CD8-positive, alpha-beta memory T cell (primary cell): ENCODE measurements around the gene SEPTIN3. TPM values are rescaled to one million over a fixed set of nuclear protein-coding genes. Genes with fewer than 3 reads are reported as not detected.

ENCODE experiments used
- CTCF ChIA-PET: fragments of 350-600 bp; sonication (Branson Sonifier 250); formaldehyde crosslinking; loops from one replicate; lab custom pipeline; 2021; ENCODE audit warnings: antibody characterized with exemption; lab: Charles Lee
- POLR2A ChIA-PET: fragments of 350-600 bp; sonication (Branson Sonifier 250); formaldehyde crosslinking; loops from one replicate; lab custom pipeline; 2021; ENCODE audit warnings: antibody characterized with exemption; lab: Charles Lee
- DNase-seq, 5 donors: peaks; one replicate each; pipeline versions ENCODE4 v3.0.0 to v3.0.0-alpha.2; 2020 to 2022; ENCODE audit warnings: mixed read lengths in 1 of 5
- H3K27ac ChIP-seq: one replicate; pipeline ENCODE4 v1.7.0; 2013; ENCODE audit warnings: low read depth, mild to moderate bottlenecking, low read length, moderate library complexity
- H3K27me3 ChIP-seq: 2 replicates; pipeline ENCODE4 v1.7.0; 2013; ENCODE audit warnings: low read length, mild to moderate bottlenecking; ENCODE audit not compliant: insufficient read depth, poor library complexity, severe bottlenecking
- H3K36me3 ChIP-seq: 2 replicates; pipeline ENCODE4 v1.7.0; 2013; ENCODE audit warnings: mild to moderate bottlenecking, low read length, moderate library complexity; ENCODE audit not compliant: insufficient read depth
- H3K4me1 ChIP-seq: 2 replicates; pipeline ENCODE4 v1.7.0; 2013; ENCODE audit warnings: mild to moderate bottlenecking, low read length, moderate library complexity; ENCODE audit not compliant: insufficient read depth
- H3K4me3 ChIP-seq: 2 replicates; pipeline ENCODE4 v1.7.0; 2013; ENCODE audit warnings: mild to moderate bottlenecking, low read length
- H3K9me3 ChIP-seq: 2 replicates; pipeline ENCODE4 v1.7.0; 2013; ENCODE audit warnings: mild to moderate bottlenecking, low read length
- H3K27ac Mint-ChIP-seq, 8 donors: one replicate each; pipeline ENCODE4 v1.8.0; 2020 to 2021; ENCODE audit warnings: mixed read lengths in 8 of 8, mild to moderate bottlenecking in 6 of 8, inconsistent platforms in 3 of 8, moderate library complexity in 3 of 8
- H3K27me3 Mint-ChIP-seq, 2 donors: one replicate each; pipeline ENCODE4 v1.8.0; 2020 to 2021; ENCODE audit warnings: mixed read lengths in 2 of 2, mild to moderate bottlenecking in 1 of 2, moderate library complexity in 1 of 2
- H3K36me3 Mint-ChIP-seq, 3 donors: one replicate each; pipeline ENCODE4 v1.8.0; 2020 to 2021; ENCODE audit warnings: mixed read lengths in 3 of 3, inconsistent platforms in 1 of 3, mild to moderate bottlenecking in 1 of 3
- H3K4me1 Mint-ChIP-seq, 3 donors: one replicate each; pipeline ENCODE4 v1.8.0; 2020 to 2021; ENCODE audit warnings: mixed read lengths in 3 of 3, inconsistent platforms in 1 of 3, mild to moderate bottlenecking in 1 of 3
- H3K4me3 Mint-ChIP-seq, 7 donors: one replicate each; pipeline ENCODE4 v1.8.0; 2020 to 2021; ENCODE audit warnings: mixed read lengths in 7 of 7, mild to moderate bottlenecking in 6 of 7, moderate library complexity in 4 of 7, inconsistent platforms in 2 of 7
- H3K9me3 Mint-ChIP-seq, 5 donors: one replicate each; pipeline ENCODE4 v1.8.0; 2020 to 2022; ENCODE audit warnings: mixed read lengths in 5 of 5, mild to moderate bottlenecking in 3 of 5, moderate library complexity in 2 of 5, inconsistent platforms in 1 of 5
- polyA plus RNA-seq: library from polyadenylated mRNA; unstranded; fragments of 300-500 nt; fragmentation: Illumina TruSeq; gene quantifications from one replicate; pipeline ENCODE4 v1.2.3, GENCODE V29; 2021
- total RNA-seq, 2 experiments: library from RNA; stranded (reverse); gene quantifications; one replicate each; pipeline ENCODE4 v1.2.3, GENCODE V29; 2021

Gene SEPTIN3
- total and polyA plus RNA-seq, 3 experiments from 2014 or later = 0.33 to 0.51 TPM; not detected in 1

- Mint-ChIP-seq H3K36me3 (no peaks in the 10 kb centered on the region), H3K4me1 (no peaks in the 10 kb centered on the region), H3K9me3 (no peaks in the 10 kb centered on the region), H3K27ac (no peak overlapping the region), H3K27me3 (peaks cover 12 to 30% of the 10 kb centered on the region in 2 donors), H3K4me3 (no peak overlapping the region)
- Histone ChIP-seq H3K36me3 (no peaks in the 10 kb centered on the region), H3K4me3 (no peak overlapping the region), H3K9me3 (no peaks in the 10 kb centered on the region), H3K4me1 (no peaks in the 10 kb centered on the region), H3K27me3 (peaks cover under 1% of the 10 kb centered on the region), H3K27ac (no peak overlapping the region)
- ChIA-PET CTCF (no interaction called here), POLR2A (no interaction called here)
- no peak for DNase-seq
These were observed 13.6 kb downstream of the SEPTIN3 start for GRCh38 chr22:41982865-41983264.

- Mint-ChIP-seq H3K27me3 (peaks cover 4 to 25% of the 10 kb centered on the region in 2 donors), H3K4me1 (no peaks in the 10 kb centered on the region), H3K36me3 (no peaks in the 10 kb centered on the region), H3K4me3 (no peak overlapping the region), H3K9me3 (no peaks in the 10 kb centered on the region), H3K27ac (peak overlapping the region in 1 of 8 donors; percentile 56)
- ChIA-PET CTCF (no interaction called here), POLR2A (no interaction called here)
- Histone ChIP-seq H3K4me3 (no peak overlapping the region), H3K27ac (no peak overlapping the region), H3K9me3 (no peaks in the 10 kb centered on the region), H3K4me1 (no peaks in the 10 kb centered on the region), H3K36me3 (no peaks in the 10 kb centered on the region), H3K27me3 (no peaks in the 10 kb centered on the region)
- no peak for DNase-seq
These were observed 14.5 kb downstream of the SEPTIN3 start for GRCh38 chr22:41983513-41984405.

- no peak for DNase-seq
- no peaks in the 10 kb centered on the region for H3K27me3 ChIP-seq
- no peak overlapping the region for H3K4me3 ChIP-seq
- no peaks in the 10 kb centered on the region for H3K36me3 ChIP-seq
- no peak overlapping the region for H3K27ac Mint-ChIP-seq
- no peaks in the 10 kb centered on the region for H3K36me3 Mint-ChIP-seq
- H3K4me1 Mint-ChIP-seq = no peaks in the 10 kb centered on the region
- no peak overlapping the region for H3K4me3 Mint-ChIP-seq
- ChIA-PET CTCF (no interaction called here), POLR2A (no interaction called here)
- H3K27ac ChIP-seq = no peak overlapping the region
- no peaks in the 10 kb centered on the region for H3K4me1 ChIP-seq
- H3K27me3 Mint-ChIP-seq = peaks cover 8 to 10% of the 10 kb centered on the region in 2 donors
- no peaks in the 10 kb centered on the region for H3K9me3 ChIP-seq
- H3K9me3 Mint-ChIP-seq = no peaks in the 10 kb centered on the region
These were observed 18.0 kb downstream of the SEPTIN3 start for GRCh38 chr22:41987276-41987675.

- ChIA-PET CTCF (no interaction called here), POLR2A (no interaction called here)
- peaks cover 8 to 10% of the 10 kb centered on the region in 2 donors for H3K27me3 Mint-ChIP-seq
- no peak overlapping the region for H3K27ac ChIP-seq
- H3K4me3 ChIP-seq = no peak overlapping the region
- no peaks in the 10 kb centered on the region for H3K36me3 Mint-ChIP-seq
- no peaks in the 10 kb centered on the region for H3K4me1 Mint-ChIP-seq
- no peaks in the 10 kb centered on the region for H3K9me3 ChIP-seq
- H3K4me3 Mint-ChIP-seq = no peak overlapping the region
- no peaks in the 10 kb centered on the region for H3K4me1 ChIP-seq
- no peak overlapping the region for H3K27ac Mint-ChIP-seq
- no peaks in the 10 kb centered on the region for H3K9me3 Mint-ChIP-seq
- H3K36me3 ChIP-seq = no peaks in the 10 kb centered on the region
- H3K27me3 ChIP-seq = no peaks in the 10 kb centered on the region
- no peak for DNase-seq
These were observed 20.0 kb downstream of the SEPTIN3 start for GRCh38 chr22:41989246-41989645.

- no peaks in the 10 kb centered on the region for H3K36me3 Mint-ChIP-seq
- H3K27me3 Mint-ChIP-seq = peaks cover 8% of the 10 kb centered on the region in 2 donors
- POLR2A ChIA-PET = no interaction called here
- Histone ChIP-seq H3K27ac (no peak overlapping the region), H3K27me3 (no peaks in the 10 kb centered on the region), H3K9me3 (no peaks in the 10 kb centered on the region), H3K4me1 (no peaks in the 10 kb centered on the region), H3K36me3 (no peaks in the 10 kb centered on the region), H3K4me3 (no peak overlapping the region)
- CTCF ChIA-PET = no interaction called here
- no peaks in the 10 kb centered on the region for H3K9me3 Mint-ChIP-seq
- no peak for DNase-seq
- no peak overlapping the region for H3K4me3 Mint-ChIP-seq
- H3K27ac Mint-ChIP-seq = no peak overlapping the region
- H3K4me1 Mint-ChIP-seq = no peaks in the 10 kb centered on the region
These were observed 21.9 kb downstream of the SEPTIN3 start for GRCh38 chr22:41991111-41991510.

GRCh38 chr22:41992496-41992895, 23.3 kb downstream of the SEPTIN3 start:
- H3K27me3 ChIP-seq = no peaks in the 10 kb centered on the region
- Mint-ChIP-seq H3K27me3 (peaks cover 6 to 8% of the 10 kb centered on the region in 2 donors), H3K4me1 (peaks cover under 1 to 2% (median under 1%) of the 10 kb centered on the region in 3 donors), H3K27ac (peak overlapping the region in 1 of 8 donors; percentile 6), H3K36me3 (no peaks in the 10 kb centered on the region), H3K4me3 (no peak overlapping the region), H3K9me3 (no peaks in the 10 kb centered on the region)
- POLR2A ChIA-PET = no interaction called here
- DNase-seq = no peak
- no peaks in the 10 kb centered on the region for H3K9me3 ChIP-seq
- no peaks in the 10 kb centered on the region for H3K36me3 ChIP-seq
- no peak overlapping the region for H3K4me3 ChIP-seq
- no peak overlapping the region for H3K27ac ChIP-seq
- CTCF ChIA-PET = no interaction called here
- no peaks in the 10 kb centered on the region for H3K4me1 ChIP-seq

GRCh38 chr22:41995211-41995610, 26.0 kb downstream of the SEPTIN3 start:
- Histone ChIP-seq H3K4me3 (no peak overlapping the region), H3K4me1 (peaks cover 19% of the 10 kb centered on the region), H3K27ac (no peak overlapping the region), H3K9me3 (no peaks in the 10 kb centered on the region), H3K27me3 (no peaks in the 10 kb centered on the region), H3K36me3 (no peaks in the 10 kb centered on the region)
- Mint-ChIP-seq H3K9me3 (peaks cover 0 to 2% (median 0%) of the 10 kb centered on the region in 5 donors), H3K36me3 (peaks cover 0 to 2% (median 0%) of the 10 kb centered on the region in 3 donors), H3K4me1 (peaks cover 16 to 20% (median 19%) of the 10 kb centered on the region in 3 donors), H3K4me3 (no peak overlapping the region), H3K27ac (no peak overlapping the region), H3K27me3 (peaks cover 0 to 5% of the 10 kb centered on the region in 2 donors)
- ChIA-PET CTCF (no interaction called here), POLR2A (no interaction called here)
- no peak for DNase-seq

- H3K4me1 ChIP-seq = peaks cover 19% of the 10 kb centered on the region
- H3K4me1 Mint-ChIP-seq = peaks cover 17 to 21% (median 20%) of the 10 kb centered on the region in 3 donors
- H3K36me3 Mint-ChIP-seq = peaks cover 2 to 6% (median 4%) of the 10 kb centered on the region in 3 donors
- no peaks in the 10 kb centered on the region for H3K27me3 ChIP-seq
- no peaks in the 10 kb centered on the region for H3K9me3 ChIP-seq
- H3K4me3 ChIP-seq = no peak overlapping the region
- H3K27ac Mint-ChIP-seq = no peak overlapping the region
- no peaks in the 10 kb centered on the region for H3K36me3 ChIP-seq
- no peak for DNase-seq
- ChIA-PET POLR2A (no interaction called here), CTCF (no interaction called here)
- H3K27ac ChIP-seq = no peak overlapping the region
- peaks cover 0 to 2% of the 10 kb centered on the region in 2 donors for H3K27me3 Mint-ChIP-seq
- no peak overlapping the region for H3K4me3 Mint-ChIP-seq
- H3K9me3 Mint-ChIP-seq = peaks cover 0 to 6% (median under 1%) of the 10 kb centered on the region in 5 donors
These were observed 27.6 kb downstream of the SEPTIN3 start for GRCh38 chr22:41996826-41997225.
